ENCODE measurements around the gene NKX3-2. TPM values are rescaled to one million over a fixed set of nuclear protein-coding genes. Genes with fewer than 3 reads are reported as not detected.

Gene NKX3-2
- total and polyA plus RNA-seq, 9 donors = 0.09 to 0.84 (median 0.19) TPM

GRCh38 chr4:13504374-13504773, 39.9 kb downstream of the NKX3-2 start:
- Histone ChIP-seq H3K9me3 (replicated peaks; ENCODE audit: control insufficient read depth, low read depth, low read length) (no peaks in the 10 kb centered on the region), H3K36me3 (ENCODE audit: control insufficient read depth, insufficient read depth, low read length) (no peaks in the 10 kb centered on the region), H3K27me3 (ENCODE audit: control insufficient read depth, insufficient read depth, low read length) (peaks cover 2% of the 10 kb centered on the region), H3K27ac (ENCODE audit: low read length) (no peak overlapping the region), H3K4me3 (ENCODE audit: low read length) (no peak overlapping the region), H3K4me1 (ENCODE audit: control insufficient read depth, insufficient read depth, low read length) (no peaks in the 10 kb centered on the region)
- WGBS (ENCODE audit: insufficient coverage) = no CpG with 5 or more reads among the region's 5 CpGs
- no peak for DNase-seq

GRCh38 chr4:13498469-13498868, 45.8 kb downstream of the NKX3-2 start:
- no peak for DNase-seq
- H3K27me3 ChIP-seq (ENCODE audit: control insufficient read depth, insufficient read depth, low read length) = peaks cover 6% of the 10 kb centered on the region
- no peak overlapping the region for H3K27ac ChIP-seq (ENCODE audit: low read length)
- no peaks in the 10 kb centered on the region for H3K36me3 ChIP-seq (ENCODE audit: control insufficient read depth, insufficient read depth, low read length)
- WGBS (ENCODE audit: insufficient coverage) = no CpG with 5 or more reads among the region's 1 CpG
- H3K4me1 ChIP-seq (ENCODE audit: control insufficient read depth, insufficient read depth, low read length) = no peaks in the 10 kb centered on the region
- H3K4me3 ChIP-seq (ENCODE audit: low read length) = no peak overlapping the region
- no peaks in the 10 kb centered on the region for H3K9me3 ChIP-seq (replicated peaks; ENCODE audit: control insufficient read depth, low read depth, low read length)

GRCh38 chr4:13496605-13497004, 47.7 kb downstream of the NKX3-2 start:
- peaks cover 6% of the 10 kb centered on the region for H3K27me3 ChIP-seq (ENCODE audit: control insufficient read depth, insufficient read depth, low read length)
- WGBS (ENCODE audit: insufficient coverage) = 71% methylated on average over 1 of the region's 2 CpGs

GRCh38 chr4:13495753-13496152, 48.6 kb downstream of the NKX3-2 start:
- H3K9me3 ChIP-seq (replicated peaks; ENCODE audit: control insufficient read depth, low read depth, low read length) = no peaks in the 10 kb centered on the region
- peaks cover 4% of the 10 kb centered on the region for H3K27me3 ChIP-seq (ENCODE audit: control insufficient read depth, insufficient read depth, low read length)
- WGBS (ENCODE audit: insufficient coverage) = no CpG with 5 or more reads among the region's 1 CpG
- H3K4me1 ChIP-seq (ENCODE audit: control insufficient read depth, insufficient read depth, low read length) = no peaks in the 10 kb centered on the region
- no peaks in the 10 kb centered on the region for H3K36me3 ChIP-seq (ENCODE audit: control insufficient read depth, insufficient read depth, low read length)
- H3K27ac ChIP-seq (ENCODE audit: low read length) = no peak overlapping the region
- no peak overlapping the region for H3K4me3 ChIP-seq (ENCODE audit: low read length)
- no peak for DNase-seq

More at GRCh38 chr4:13496605-13497004, 47.7 kb downstream of the NKX3-2 start:
- no peaks in the 10 kb centered on the region for H3K4me1 ChIP-seq (ENCODE audit: control insufficient read depth, insufficient read depth, low read length)
- DNase-seq = no peak
- no peak overlapping the region for H3K4me3 ChIP-seq (ENCODE audit: low read length)
- H3K27ac ChIP-seq (ENCODE audit: low read length) = no peak overlapping the region
- H3K9me3 ChIP-seq (replicated peaks; ENCODE audit: control insufficient read depth, low read depth, low read length) = no peaks in the 10 kb centered on the region
- no peaks in the 10 kb centered on the region for H3K36me3 ChIP-seq (ENCODE audit: control insufficient read depth, insufficient read depth, low read length)

- no peak overlapping the region for H3K27ac ChIP-seq (ENCODE audit: low read length)
- no peaks in the 10 kb centered on the region for H3K9me3 ChIP-seq (replicated peaks; ENCODE audit: control insufficient read depth, low read depth, low read length)
- H3K4me1 ChIP-seq (ENCODE audit: control insufficient read depth, insufficient read depth, low read length) = no peaks in the 10 kb centered on the region
- H3K36me3 ChIP-seq (ENCODE audit: control insufficient read depth, insufficient read depth, low read length) = no peaks in the 10 kb centered on the region
- H3K4me3 ChIP-seq (ENCODE audit: low read length) = no peak overlapping the region
- H3K27me3 ChIP-seq (ENCODE audit: control insufficient read depth, insufficient read depth, low read length) = peaks cover 4% of the 10 kb centered on the region
- no peak for DNase-seq
Measured at GRCh38 chr4:13493793-13494192, 50.5 kb downstream of the NKX3-2 start.

- no peaks in the 10 kb centered on the region for H3K36me3 ChIP-seq (ENCODE audit: control insufficient read depth, insufficient read depth, low read length)
- no peak for DNase-seq
- no peak overlapping the region for H3K4me3 ChIP-seq (ENCODE audit: low read length)
- no CpG with 5 or more reads among the region's 3 CpGs for WGBS (ENCODE audit: insufficient coverage)
- peaks cover 1% of the 10 kb centered on the region for H3K9me3 ChIP-seq (replicated peaks; ENCODE audit: control insufficient read depth, low read depth, low read length)
- no peak overlapping the region for H3K27ac ChIP-seq (ENCODE audit: low read length)
- no peaks in the 10 kb centered on the region for H3K4me1 ChIP-seq (ENCODE audit: control insufficient read depth, insufficient read depth, low read length)
- peaks cover 5% of the 10 kb centered on the region for H3K27me3 ChIP-seq (ENCODE audit: control insufficient read depth, insufficient read depth, low read length)
Measured at GRCh38 chr4:13492747-13493146, 51.6 kb downstream of the NKX3-2 start.

Other genes starting within 250 kb of the NKX3-2 start
- 13.9 TPM for gene RAB28, start 60.2 kb downstream of the NKX3-2 start, total RNA-seq
- 10 to 100 TPM; 14.3 to 20.4 (median 17.2) TPM for gene RAB28, start 60.2 kb downstream of the NKX3-2 start, polyA plus RNA-seq (ENCODE audit: insufficient read depth in 1 of 8, insufficient read length in 8 of 8, low replicate concordance in 1 of 8)
- gene BOD1L1, start 83.2 kb upstream of the NKX3-2 start, total RNA-seq = 25.9 TPM
- 10 to 100 TPM; 25.5 to 39.8 (median 32.2) TPM for gene BOD1L1, start 83.2 kb upstream of the NKX3-2 start, polyA plus RNA-seq (ENCODE audit: insufficient read depth in 1 of 8, insufficient read length in 8 of 8, low replicate concordance in 1 of 8)